NCI-H2029 treated with DMSO at 0.1 percent for 48 hours (cell line): ENCODE data around the gene FHOD1.

ENCODE experiments used
- DNase-seq: peaks from one replicate; lab custom pipeline; 2025; lab: John Stamatoyannopoulos, UW

FHOD1 gene

GRCh38 chr16:67207249-67208091 is 39.8 kb downstream of the FHOD1 start:
- no peak for DNase-seq

DNA sequence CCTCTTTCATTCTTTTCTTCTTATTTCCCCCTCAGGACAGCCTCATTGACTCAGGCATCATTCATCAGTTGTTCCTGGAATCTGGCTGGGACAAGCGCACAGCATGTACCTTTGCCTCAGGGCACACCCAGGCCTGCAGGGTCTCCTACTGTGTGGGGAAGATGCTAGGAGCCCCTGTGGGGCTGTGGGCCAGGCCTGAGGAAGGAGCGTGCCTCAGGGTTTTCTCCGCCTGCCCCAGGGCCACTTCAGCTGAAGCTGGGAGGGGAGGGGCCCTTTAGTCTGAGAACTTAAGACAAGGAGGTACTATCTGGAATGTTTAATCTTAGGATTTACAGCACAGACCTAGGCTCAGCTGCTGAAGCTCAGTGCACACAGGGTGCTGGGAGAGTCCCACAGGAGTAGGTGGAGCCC is 40.4 kb downstream of the FHOD1 start:
- DNase-seq: no peak

- no peak for DNase-seq
Measured at GRCh38 chr16:67206129-67206837, 41.0 kb downstream of the FHOD1 start.

DNA sequence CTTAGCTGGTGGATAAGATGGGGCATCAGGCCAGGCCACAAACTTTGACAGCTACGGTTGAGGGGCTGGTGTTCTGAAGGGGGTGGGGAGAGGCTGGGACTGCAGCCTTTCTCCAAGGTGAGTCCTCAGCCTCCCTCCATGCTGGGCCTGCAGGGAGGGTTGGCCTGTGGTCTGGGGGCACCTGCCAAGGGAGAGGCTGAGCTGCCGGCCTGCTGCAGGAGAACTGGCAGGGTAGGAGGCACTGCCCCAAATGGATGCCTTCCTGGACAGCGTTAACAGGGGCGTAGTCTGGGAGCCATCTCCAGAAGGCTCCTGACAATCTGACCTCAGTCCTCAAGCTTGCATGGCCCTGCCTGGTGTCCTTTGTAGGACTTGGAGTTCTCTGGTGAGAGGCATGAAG is 43.2 kb downstream of the FHOD1 start:
- DNase-seq: no peak

DNA sequence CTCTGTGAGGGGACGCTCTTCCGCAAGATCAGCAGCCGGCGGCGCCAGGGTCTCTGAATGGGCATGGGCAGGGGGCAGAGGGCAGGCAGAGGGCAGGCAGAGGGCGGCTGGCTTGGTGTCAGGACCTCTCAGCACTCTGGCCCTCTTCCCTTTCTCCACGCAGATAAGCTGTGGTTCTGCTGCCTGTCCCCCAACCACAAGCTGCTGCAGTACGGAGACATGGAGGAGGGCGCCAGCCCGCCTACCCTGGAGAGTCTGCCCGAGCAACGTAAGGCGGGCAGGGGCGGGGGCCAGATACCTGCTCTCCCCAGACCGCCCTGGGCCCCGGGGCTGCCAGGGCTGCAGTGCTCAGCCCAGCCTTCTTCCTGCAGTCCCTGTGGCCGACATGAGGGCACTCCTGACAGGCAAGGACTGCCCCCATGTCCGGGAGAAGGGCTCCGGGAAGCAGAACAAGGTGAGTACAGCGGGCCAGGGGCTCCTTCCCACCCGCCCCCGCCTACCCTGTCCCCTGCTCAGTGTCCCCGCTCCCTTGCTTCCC is 44.3 kb downstream of the FHOD1 start:
- no peak for DNase-seq

DNA sequence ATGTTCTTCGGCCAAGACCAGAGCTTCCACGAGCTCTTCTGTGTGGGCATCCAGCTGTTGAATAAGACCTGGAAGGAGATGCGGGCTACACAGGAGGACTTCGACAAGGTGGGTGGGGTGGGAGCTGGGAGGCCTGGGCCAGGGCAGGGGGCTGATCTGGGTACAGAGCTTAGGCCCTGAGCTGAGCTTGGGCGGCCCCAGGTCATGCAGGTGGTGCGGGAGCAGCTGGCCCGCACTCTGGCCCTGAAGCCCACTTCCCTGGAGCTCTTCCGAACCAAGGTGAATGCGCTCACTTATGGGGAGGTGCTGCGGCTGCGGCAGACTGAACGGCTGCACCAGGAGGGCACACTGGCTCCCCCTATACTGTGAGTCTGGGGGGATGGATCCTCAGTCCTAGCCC is 44.9 kb downstream of the FHOD1 start:
- DNase-seq: no peak

GRCh38 chr16:67201411-67202345 is 45.6 kb downstream of the FHOD1 start:
- no peak for DNase-seq

- DNase-seq: no peak
Measured at GRCh38 chr16:67200491-67200890, 46.8 kb downstream of the FHOD1 start.

- DNase-seq: no peak
Measured at GRCh38 chr16:67199808-67200198, 47.5 kb downstream of the FHOD1 start.

DNA sequence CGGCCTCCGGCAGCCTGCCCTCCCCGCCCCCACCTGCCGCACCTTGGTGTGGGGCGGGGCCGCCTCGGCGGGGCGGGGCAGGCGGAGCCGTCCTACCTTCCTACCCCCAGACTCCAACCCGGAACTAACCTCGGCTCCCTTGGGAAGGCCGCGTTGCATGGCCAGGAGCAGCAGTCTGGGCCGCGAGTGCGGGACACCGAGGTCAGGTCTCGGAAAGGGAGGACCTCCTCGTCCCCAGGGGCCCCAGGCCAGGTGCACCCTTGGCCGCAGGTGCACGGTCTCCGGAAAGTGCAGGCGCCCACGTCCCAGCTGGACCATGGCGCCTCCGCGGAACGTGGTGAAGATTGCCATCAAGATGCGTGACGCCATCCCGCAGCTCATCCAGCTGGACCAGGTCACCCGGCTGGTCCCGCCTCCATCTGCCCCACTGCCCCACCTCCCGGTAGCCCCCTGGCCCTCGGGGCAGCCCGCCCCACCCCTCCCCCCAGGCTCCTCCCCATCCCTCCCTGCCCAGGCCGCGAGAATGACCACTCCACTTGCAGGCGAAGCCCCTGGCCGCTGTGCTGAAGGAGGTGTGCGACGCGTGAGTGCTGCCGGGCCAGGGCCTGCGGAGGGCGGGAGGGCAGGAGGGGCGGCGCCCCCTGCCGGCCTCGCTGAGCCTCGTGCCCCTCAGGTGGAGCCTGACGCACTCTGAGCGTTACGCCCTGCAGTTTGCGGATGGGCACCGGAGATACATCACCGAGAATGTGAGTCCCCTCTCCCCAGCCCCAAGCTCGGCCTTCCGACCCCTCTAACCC is 48.1 kb downstream of the FHOD1 start, which contains the start of gene ELMO3:
Gene ELMO3 (plus strand): TSS at position 121 of the 797 bp plus-strand sequence. CDS start 196 bp downstream, at position 317.
- DNase-seq: peak; percentile 4

DNA sequence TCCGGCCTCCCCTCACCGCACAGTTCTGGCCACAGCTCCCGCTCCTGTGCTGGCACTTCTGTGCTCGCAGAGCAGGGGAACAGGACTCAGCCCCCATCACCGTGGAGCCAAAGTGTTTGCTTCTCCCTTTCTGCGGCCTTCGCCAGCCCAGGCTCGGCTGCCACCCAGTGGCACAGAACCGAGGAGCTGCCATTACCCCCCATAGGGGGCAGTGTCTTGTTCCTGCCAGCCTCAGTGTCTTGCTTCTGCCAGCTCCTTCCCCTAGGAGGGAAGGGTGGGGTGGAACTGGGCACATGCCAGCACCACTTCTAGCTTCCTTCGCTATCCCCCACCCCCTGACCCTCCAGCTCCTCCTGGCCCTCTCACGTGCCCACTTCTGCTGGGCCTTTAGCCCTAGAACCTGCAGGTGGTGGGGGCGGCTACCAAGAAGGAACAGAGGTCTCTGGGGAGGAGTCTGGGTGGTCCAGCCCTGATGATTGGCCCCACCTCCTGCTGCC is 49.0 kb downstream of the FHOD1 start:
- DNase-seq: peak; percentile 19

DNA sequence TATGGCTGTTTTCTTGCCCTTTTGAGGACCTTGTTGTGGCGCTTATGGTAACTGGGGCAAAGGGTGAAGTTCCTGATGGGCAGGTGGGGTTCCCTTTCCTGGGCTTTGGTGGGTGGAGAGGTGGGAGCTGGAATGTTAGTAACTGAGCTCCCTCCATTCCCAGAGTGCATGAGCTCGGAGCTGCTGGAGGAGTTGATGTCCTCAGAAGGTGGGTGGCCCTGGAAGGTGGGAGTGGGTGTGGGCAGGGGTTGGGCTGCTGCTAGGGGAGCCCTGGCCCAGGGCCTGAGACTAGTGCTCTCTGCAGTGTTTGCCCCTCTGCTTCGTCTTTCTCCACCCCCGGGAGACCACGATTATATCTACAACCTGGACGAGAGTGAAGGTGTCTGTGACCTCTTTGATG is 49.6 kb downstream of the FHOD1 start:
- no peak for DNase-seq

- DNase-seq: no peak
Measured at GRCh38 chr16:67196881-67197280, 50.4 kb downstream of the FHOD1 start.

GRCh38 chr16:67195676-67196075 is 51.6 kb downstream of the FHOD1 start:
- DNase-seq: no peak

DNA sequence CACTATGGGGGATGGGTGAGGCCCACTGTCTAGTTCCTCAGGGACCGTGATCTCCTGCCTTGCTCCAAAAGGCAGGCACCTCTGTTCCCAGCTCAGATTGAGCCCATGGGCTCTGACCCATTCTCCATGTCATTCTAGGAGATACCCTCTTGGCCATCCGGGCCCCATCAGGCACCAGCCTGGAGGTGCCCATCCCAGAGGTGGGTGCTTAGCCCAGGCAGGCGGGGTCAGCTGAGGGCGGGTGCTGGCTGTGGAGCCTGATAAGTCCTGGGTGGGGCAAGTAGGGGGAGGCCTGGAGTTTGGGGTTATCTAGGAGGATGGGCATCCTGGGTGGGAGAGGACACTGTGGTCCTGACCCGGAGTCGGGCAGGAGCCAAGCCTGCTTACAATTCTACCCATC is 53.0 kb downstream of the FHOD1 start:
- no peak for DNase-seq

- no peak for DNase-seq
Measured at GRCh38 chr16:67193536-67193935, 53.7 kb downstream of the FHOD1 start.

DNA sequence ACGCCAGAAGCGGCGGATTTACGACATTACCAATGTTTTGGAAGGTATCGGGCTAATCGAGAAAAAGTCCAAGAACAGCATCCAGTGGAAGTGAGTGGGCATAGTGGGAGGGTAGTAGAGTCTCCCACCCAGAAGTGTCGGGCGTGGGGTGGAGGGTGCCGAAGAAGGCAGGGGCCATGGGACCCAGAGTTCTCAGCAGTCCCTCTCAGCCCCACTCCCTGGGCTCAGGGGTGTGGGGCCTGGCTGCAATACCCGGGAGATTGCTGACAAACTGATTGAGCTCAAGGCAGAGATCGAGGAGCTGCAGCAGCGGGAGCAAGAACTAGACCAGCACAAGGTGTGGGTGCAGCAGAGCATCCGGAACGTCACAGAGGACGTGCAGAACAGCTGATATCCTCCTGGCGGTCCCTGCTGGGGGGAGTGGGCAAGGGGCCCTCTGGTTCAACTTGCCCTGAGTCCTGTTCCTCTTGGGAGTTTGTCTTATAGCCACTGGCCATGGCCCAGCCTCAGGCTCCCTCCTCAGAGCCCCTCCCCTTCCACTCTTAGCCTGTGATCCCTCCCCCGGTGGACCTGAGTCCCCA is 54.4 kb downstream of the FHOD1 start:
- no peak for DNase-seq

GRCh38 chr16:67191995-67192681 is 55.1 kb downstream of the FHOD1 start, which contains the start of gene E2F4:
Gene E2F4, plus strand, starts transcription at chr16:67192155. Its CDS starts 73 bp downstream, at chr16:67192228.
- DNase-seq: peak; percentile 31

- DNase-seq: no peak
Measured at GRCh38 chr16:67191411-67191994, 55.8 kb downstream of the FHOD1 start.
